ENCODE measurements around the gene ZBTB18.

- TF ChIP-seq CTCF (IDR thresholded peaks at IDR 0.05) (no peak), POLR2AphosphoS5 (IDR thresholded peaks at IDR 0.05) (no peak), POLR2A (IDR thresholded peaks at IDR 0.05) (no peak)
Observed at GRCh38 chr1:244013100-244013499, 38.0 kb upstream of the ZBTB18 start.
